Upper lobe of left lung (tissue), 6 donors: Measurements from ENCODE around the gene PKNOX2. TPM values are rescaled to one million over a fixed set of nuclear protein-coding genes. Genes with fewer than 3 reads are reported as not detected.

Experiments used
- ATAC-seq, 2 donors: fragments of 200-7000 bp; cut with Tn5 transposase; one replicate each; pipeline ENCODE4 v1.9.1; 2022; ENCODE audit warnings: mild to moderate bottlenecking in 2 of 2, moderate library complexity in 2 of 2; ENCODE audit not compliant: low FRiP score in 2 of 2
- DNase-seq, 2 donors: peaks; one replicate each; pipeline ENCODE4 v3.0.0-alpha.2; 2019 to 2020
- H3K27ac ChIP-seq, 4 donors: fragments of 200-600 bp; sonication (generic); one replicate each; pipeline ENCODE4 v1.5.1; 2016 to 2019
- H3K27me3 ChIP-seq, 4 donors: fragments of 200-600 bp; sonication (generic); one replicate each; pipeline ENCODE4 v1.5.1; 2017 to 2019
- H3K36me3 ChIP-seq, 4 donors: fragments of 200-600 bp; sonication (generic); one replicate each; pipeline ENCODE4 v1.5.1; 2016 to 2019
- H3K4me1 ChIP-seq, 4 donors: fragments of 200-600 bp; sonication (generic); one replicate each; pipeline ENCODE4 v1.5.1; 2018 to 2019
- H3K4me3 ChIP-seq, 4 donors: fragments of 200-600 bp; sonication (generic); one replicate each; pipeline ENCODE4 v1.5.1; 2017 to 2019; ENCODE audit warnings: mild to moderate bottlenecking in 2 of 4, moderate library complexity in 1 of 4
- H3K9me3 ChIP-seq, 4 donors: fragments of 200-600 bp; sonication (generic); one replicate each; pipeline ENCODE4 v1.5.1; 2018 to 2019
- CTCF ChIP-seq, 6 experiments: fragments of 450-650 bp in 4 of 6; fragments of 200-600 bp in 2 of 6; sonication (generic) in 2 of 6; IDR thresholded peaks; one replicate each; pipeline ENCODE4 v1.5.1; 2016 to 2019; ENCODE audit warnings: antibody characterized with exemption in 6 of 6
- EP300 ChIP-seq, 4 donors: sonication (generic); formaldehyde crosslinking; IDR thresholded peaks; one replicate each; pipeline ENCODE4 v1.5.1; 2017; ENCODE audit warnings: antibody characterized with exemption in 4 of 4, control low read depth in 2 of 4
- POLR2A ChIP-seq, 4 donors: fragments of 450-650 bp; IDR thresholded peaks; one replicate each; pipeline ENCODE4 v1.5.1; 2016 to 2017; ENCODE audit warnings: antibody characterized with exemption in 4 of 4, mild to moderate bottlenecking in 2 of 4
- POLR2AphosphoS5 ChIP-seq, 2 donors: sonication (generic); formaldehyde crosslinking; IDR thresholded peaks; one replicate each; pipeline ENCODE4 v1.5.1; 2017; ENCODE audit warnings: antibody characterized with exemption in 2 of 2
- WGBS, 2 donors: methylation state at CpG; one replicate each; pipeline ENCODE4 v1.1.5; 2017 to 2018; 5-methylcytosine and 5-hydroxymethylcytosine counted together
- total RNA-seq, 6 donors: library from RNA; depleted of rRNA in 4 of 6; stranded (reverse); fragments of >200 nt in 4 of 6; gene quantifications; one replicate each; pipeline versions ENCODE4 v1.1.0 to v1.2.1, GENCODE V29; 2016 to 2021
- donor health status: DM: no; HTN: no; CAD: no; lungs with moderate emphysema.
- donor health status: DM: no; HTN: yes; CAD: no; lungs with severe emphysema.

Gene PKNOX2
- total RNA-seq, 6 donors from 2014 or later: 2.9 to 15.5 (median 8.4) TPM

GRCh38 chr11:125399945-125400344 lies 235.4 kb downstream of the PKNOX2 start:
- H3K27me3 ChIP-seq: no peaks in the 10 kb centered on the region
- no peak for ATAC-seq
- no peaks in the 10 kb centered on the region for H3K36me3 ChIP-seq
- no peaks in the 10 kb centered on the region for H3K9me3 ChIP-seq
- no peak overlapping the region for H3K4me3 ChIP-seq
- TF ChIP-seq EP300 (IDR thresholded peaks at IDR 0.05) (no peak), CTCF (IDR thresholded peaks at IDR 0.05) (no peak), POLR2A (IDR thresholded peaks at IDR 0.05) (no peak), POLR2AphosphoS5 (IDR thresholded peaks at IDR 0.05) (no peak)
- H3K4me1 ChIP-seq: peaks cover 3 to 5% (median 4%) of the 10 kb centered on the region in 4 donors
- no peak for DNase-seq
- WGBS, 2 donors: 87 to 97% methylated on average over 6 of the region's 6 CpGs
- H3K27ac ChIP-seq: peak overlapping the region in 1 of 4 donors; percentile 39

GRCh38 chr11:125401235-125401634 lies 236.7 kb downstream of the PKNOX2 start:
- Histone ChIP-seq H3K4me3 (no peak overlapping the region), H3K27ac (peak overlapping the region in 2 of 4 donors; percentile 23 to 39), H3K4me1 (peaks cover 3 to 7% (median 5%) of the 10 kb centered on the region in 4 donors), H3K36me3 (no peaks in the 10 kb centered on the region), H3K9me3 (no peaks in the 10 kb centered on the region), H3K27me3 (peaks cover 0 to 2% (median 0%) of the 10 kb centered on the region in 4 donors)
- TF ChIP-seq POLR2A (IDR thresholded peaks at IDR 0.05) (no peak), CTCF (IDR thresholded peaks at IDR 0.05) (no peak), POLR2AphosphoS5 (IDR thresholded peaks at IDR 0.05) (no peak), EP300 (IDR thresholded peaks at IDR 0.05) (no peak)
- ATAC-seq (no peak), DNase-seq (no peak)
- 74 to 76% methylated on average over 12 of the region's 12 CpGs for WGBS, 2 donors

- TF ChIP-seq POLR2A (IDR thresholded peaks at IDR 0.05) (no peak), POLR2AphosphoS5 (IDR thresholded peaks at IDR 0.05) (no peak), CTCF (IDR thresholded peaks at IDR 0.05) (no peak), EP300 (IDR thresholded peaks at IDR 0.05) (no peak)
- 84 to 90% methylated on average over 9 to 11 of the region's 11 CpGs for WGBS, 2 donors
- Histone ChIP-seq H3K4me1 (peaks cover 3 to 7% (median 5%) of the 10 kb centered on the region in 4 donors), H3K9me3 (no peaks in the 10 kb centered on the region), H3K36me3 (no peaks in the 10 kb centered on the region), H3K27ac (peak overlapping the region in 2 of 4 donors; percentile 23 to 54), H3K27me3 (peaks cover 0 to 2% (median 0%) of the 10 kb centered on the region in 4 donors), H3K4me3 (no peak overlapping the region)
- DNase-seq: no peak
- no peak for ATAC-seq
Measured at GRCh38 chr11:125401746-125402145, 237.2 kb downstream of the PKNOX2 start.

GRCh38 chr11:125402435-125402834 lies 237.9 kb downstream of the PKNOX2 start:
- Histone ChIP-seq H3K36me3 (no peaks in the 10 kb centered on the region), H3K4me3 (no peak overlapping the region), H3K4me1 (peaks cover 3 to 7% (median 5%) of the 10 kb centered on the region in 4 donors), H3K9me3 (no peaks in the 10 kb centered on the region), H3K27ac (peak overlapping the region in 3 of 4 donors; percentile 0 to 54 (median 22)), H3K27me3 (peaks cover 0 to 2% (median 0%) of the 10 kb centered on the region in 4 donors)
- no peak for ATAC-seq
- WGBS, 2 donors: 39 to 63% methylated on average over 2 of the region's 2 CpGs
- TF ChIP-seq CTCF (IDR thresholded peaks at IDR 0.05) (no peak), POLR2AphosphoS5 (IDR thresholded peaks at IDR 0.05) (no peak), EP300 (IDR thresholded peaks at IDR 0.05) (no peak), POLR2A (IDR thresholded peaks at IDR 0.05) (no peak)
- DNase-seq: no peak
